Measurements from ENCODE around the gene TFG.

- TF ChIP-seq POLR2A (IDR thresholded peaks at IDR 0.05) (no peak), CTCF (IDR thresholded peaks at IDR 0.05) (no peak)
Observed at GRCh38 chr3:100702980-100703345, 6.3 kb upstream of the TFG start.

Data from uterus (tissue), 2 donors.